ENCODE measurements around the gene CYB5R2.

DNA sequence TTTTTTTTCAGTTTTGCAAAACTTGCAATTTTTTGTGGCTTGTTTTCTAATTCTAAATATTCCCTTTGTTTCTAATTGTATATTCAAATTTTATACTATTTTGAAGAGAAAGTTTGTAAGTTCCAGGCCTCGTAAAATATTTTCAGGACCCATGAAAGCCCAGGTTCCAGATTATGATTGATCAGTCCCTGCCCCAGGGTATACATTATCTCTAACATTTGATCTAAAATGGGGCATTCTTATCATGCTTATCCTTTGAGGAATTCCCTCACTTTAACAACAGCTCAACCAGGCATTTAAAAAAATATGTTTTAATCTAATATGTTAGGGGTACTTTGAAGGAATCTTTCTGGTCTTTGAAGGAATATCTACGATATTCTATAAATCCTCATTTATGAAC, 26.4 kb downstream of the CYB5R2 start:
- TF ChIP-seq, protein P1, sequence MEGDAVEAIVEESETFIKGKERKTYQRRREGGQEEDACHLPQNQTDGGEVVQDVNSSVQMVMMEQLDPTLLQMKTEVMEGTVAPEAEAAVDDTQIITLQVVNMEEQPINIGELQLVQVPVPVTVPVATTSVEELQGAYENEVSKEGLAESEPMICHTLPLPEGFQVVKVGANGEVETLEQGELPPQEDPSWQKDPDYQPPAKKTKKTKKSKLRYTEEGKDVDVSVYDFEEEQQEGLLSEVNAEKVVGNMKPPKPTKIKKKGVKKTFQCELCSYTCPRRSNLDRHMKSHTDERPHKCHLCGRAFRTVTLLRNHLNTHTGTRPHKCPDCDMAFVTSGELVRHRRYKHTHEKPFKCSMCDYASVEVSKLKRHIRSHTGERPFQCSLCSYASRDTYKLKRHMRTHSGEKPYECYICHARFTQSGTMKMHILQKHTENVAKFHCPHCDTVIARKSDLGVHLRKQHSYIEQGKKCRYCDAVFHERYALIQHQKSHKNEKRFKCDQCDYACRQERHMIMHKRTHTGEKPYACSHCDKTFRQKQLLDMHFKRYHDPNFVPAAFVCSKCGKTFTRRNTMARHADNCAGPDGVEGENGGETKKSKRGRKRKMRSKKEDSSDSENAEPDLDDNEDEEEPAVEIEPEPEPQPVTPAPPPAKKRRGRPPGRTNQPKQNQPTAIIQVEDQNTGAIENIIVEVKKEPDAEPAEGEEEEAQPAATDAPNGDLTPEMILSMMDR (IDR thresholded peaks at IDR 0.05) = no peak
- TF ChIP-seq POLR2A (IDR thresholded peaks at IDR 0.05) = no peak
